ENCODE results near the gene KRTAP12-2. TPM values are rescaled to one million over a fixed set of nuclear protein-coding genes. Genes with fewer than 3 reads are reported as not detected.
A peak's percentile ranks its signal among the peaks of the same experiment; 100 is the strongest.

Gene KRTAP12-2
- total RNA-seq, 1 experiment from 2014 or later: not detected

GRCh38 chr21:44684077-44684476 is 17.4 kb upstream of the KRTAP12-2 start (continued):
- TF ChIP-seq E2F5 (CRISPR knock-in tag; IDR thresholded peaks at IDR 0.05) (no peak), ZBTB43 (CRISPR knock-in tag; IDR thresholded peaks at IDR 0.05) (no peak), GRHL2 (CRISPR knock-in tag; IDR thresholded peaks at IDR 0.05; ENCODE audit: insufficient replicate concordance, severe bottlenecking) (no peak), ZNF232 (CRISPR knock-in tag; IDR thresholded peaks at IDR 0.05) (no peak)

- Mint-ChIP-seq H3K27ac (no peak overlapping the region), H3K4me3 (no peak overlapping the region), H3K9me3 (no peaks in the 10 kb centered on the region), H3K36me3 (no peaks in the 10 kb centered on the region), H3K27me3 (ENCODE audit: low read depth) (peaks cover 6% of the 10 kb centered on the region; the same call in 1 of the 2 replicates), H3K4me1 (peaks cover 16% of the 10 kb centered on the region)
- no peak for ATAC-seq
- no peak for DNase-seq (ENCODE audit: low spot score)
- CTCF ChIA-PET: no interaction called here
- no peak for TF ChIP-seq GABPB1 (CRISPR knock-in tag; IDR thresholded peaks at IDR 0.05)
- TF ChIP-seq ZNF121 (CRISPR knock-in tag; IDR thresholded peaks at IDR 0.05): 0 out of 2 replicates have a peak, but pooled peaks have one; percentile 15
- POLR2A ChIA-PET: no interaction called here
Observed at GRCh38 chr21:44682580-44683151, 15.9 kb upstream of the KRTAP12-2 start.

- Mint-ChIP-seq H3K27ac (no peak within 1 kb of the TSS), H3K27me3 (ENCODE audit: low read depth) (peaks cover 6% of the 10 kb centered on the region; the same call in 1 of the 2 replicates), H3K4me1 (peaks cover 9% of the 10 kb centered on the region), H3K4me3 (no peak within 1 kb of the TSS), H3K9me3 (no peaks in the 10 kb centered on the region), H3K36me3 (no peaks in the 10 kb centered on the region)
- ChIA-PET POLR2A (no interaction called here), CTCF (no interaction called here)
- TF ChIP-seq ATF6 (CRISPR knock-in tag; IDR thresholded peaks at IDR 0.05) (no peak), ZMAT4 (CRISPR knock-in tag; IDR thresholded peaks at IDR 0.05) (no peak), TCF7 (CRISPR knock-in tag; IDR thresholded peaks at IDR 0.05; ENCODE audit: low read depth) (no peak), NFATC4 (CRISPR knock-in tag; IDR thresholded peaks at IDR 0.05) (no peak), ZNF121 (CRISPR knock-in tag; IDR thresholded peaks at IDR 0.05) (no peak), ETV6 (CRISPR knock-in tag; IDR thresholded peaks at IDR 0.05) (no peak), GTF2I (CRISPR knock-in tag; conservative IDR thresholded peaks at IDR 0.05) (no peak), ZNF425 (CRISPR knock-in tag; conservative IDR thresholded peaks at IDR 0.05) (no peak), GABPB1 (CRISPR knock-in tag; IDR thresholded peaks at IDR 0.05) (no peak), SP1 (CRISPR knock-in tag; conservative IDR thresholded peaks at IDR 0.05) (no peak), OVOL2 (CRISPR knock-in tag; IDR thresholded peaks at IDR 0.05; ENCODE audit: borderline replicate concordance) (no peak), IRF2 (CRISPR knock-in tag; IDR thresholded peaks at IDR 0.05; ENCODE audit: borderline replicate concordance, low read depth) (no peak), SOX15 (CRISPR knock-in tag; IDR thresholded peaks at IDR 0.05) (no peak), MAX (CRISPR knock-in tag; IDR thresholded peaks at IDR 0.05) (no peak), ATF3 (CRISPR knock-in tag; conservative IDR thresholded peaks at IDR 0.05) (no peak), CREB1 (CRISPR knock-in tag; IDR thresholded peaks at IDR 0.05) (no peak), FOXJ3 (CRISPR knock-in tag; IDR thresholded peaks at IDR 0.05; ENCODE audit: borderline replicate concordance) (no peak), TEAD1 (CRISPR knock-in tag; IDR thresholded peaks at IDR 0.05) (no peak), FOXK1 (CRISPR knock-in tag; IDR thresholded peaks at IDR 0.05) (no peak)
- ATAC-seq (no peak), DNase-seq (ENCODE audit: low spot score) (no peak)
Observed at GRCh38 chr21:44681861-44682579, 15.3 kb upstream of the KRTAP12-2 start, which contains the start of gene KRTAP12-1. KRTAP12-1 (minus strand) TSS chr21:44682163; CDS start chr21:44682123, 40 bp downstream.
